BJ (cell line): ENCODE measurements around the gene NFAT5. TPM values are rescaled to one million over a fixed set of nuclear protein-coding genes. Genes with fewer than 3 reads are reported as not detected.

Source experiments
- CTCF ChIA-PET: fragments of 350-600 bp; formaldehyde crosslinking; extraction: SDS; loops from one replicate; lab custom pipeline; 2021; ENCODE audit warnings: antibody characterized with exemption, inconsistent platforms; lab: Yijun Ruan, JAX
- POLR2A ChIA-PET: fragments of 300-600 bp; sonication (Branson Sonifier 250); formaldehyde crosslinking; extraction: SDS; loops from one replicate; lab custom pipeline; 2021; ENCODE audit warnings: antibody characterized with exemption; lab: Charles Lee
- DNase-seq: peaks from one replicate; pipeline ENCODE4 v3.0.0-alpha.2; 2011; ENCODE audit warnings: low read depth
- H3K27me3 ChIP-seq: 2 replicates; pipeline ENCODE4 v1.6.0; 2011; ENCODE audit warnings: low read length; ENCODE audit not compliant: control insufficient read depth, insufficient read depth
- H3K36me3 ChIP-seq: 2 replicates; pipeline ENCODE4 v1.5.1; 2011; ENCODE audit warnings: low read length; ENCODE audit not compliant: control insufficient read depth, insufficient read depth
- H3K4me3 ChIP-seq: 2 replicates; pipeline ENCODE4 v1.5.1; 2011; ENCODE audit warnings: low read depth, mild to moderate bottlenecking, control low read depth, low read length
- CTCF ChIP-seq: IDR thresholded peaks from 2 replicates; pipeline ENCODE4 v1.5.1; 2011; ENCODE audit warnings: low read depth, mild to moderate bottlenecking, control low read depth, inconsistent platforms, low read length, moderate library complexity; ENCODE audit not compliant: insufficient read depth
- polyA plus RNA-seq: library from polyadenylated mRNA; depleted of rRNA; stranded (reverse); fragments of >200 nt; gene quantifications from 2 replicates; pipeline ENCODE4 v1.2.3, GENCODE V29; 2011

Gene NFAT5
- polyA plus RNA-seq, 1 experiment: 29.6 TPM

GRCh38 chr16:69531988-69532387 lies 33.8 kb upstream of the NFAT5 start:
- no peak for DNase-seq
- Histone ChIP-seq H3K4me3 (no peak overlapping the region), H3K27me3 (no peaks in the 10 kb centered on the region), H3K36me3 (no peaks in the 10 kb centered on the region)
- ChIA-PET POLR2A (no interaction called here), CTCF (no interaction called here)
- TF ChIP-seq CTCF: no peak

GRCh38 chr16:69532641-69533455 lies 32.9 kb upstream of the NFAT5 start:
- no peak for TF ChIP-seq CTCF
- Histone ChIP-seq H3K36me3 (no peaks in the 10 kb centered on the region), H3K4me3 (no peak overlapping the region), H3K27me3 (no peaks in the 10 kb centered on the region)
- ChIA-PET POLR2A (no interaction called here), CTCF (no interaction called here)
- no peak for DNase-seq

- no peak for TF ChIP-seq CTCF
- ChIA-PET POLR2A (no interaction called here), CTCF (interaction anchor here (0.6 kb wide), 1 partner anchor 376 kb away, joined by 3 read pairs; no protein-coding TSS in a partner anchor)
- no peaks in the 10 kb centered on the region for H3K36me3 ChIP-seq
- H3K4me3 ChIP-seq: no peak overlapping the region
- DNase-seq: no peak
- H3K27me3 ChIP-seq: no peaks in the 10 kb centered on the region
Measured at GRCh38 chr16:69534720-69535119, 31.0 kb upstream of the NFAT5 start.

GRCh38 chr16:69535123-69536050 lies 30.4 kb upstream of the NFAT5 start:
- Histone ChIP-seq H3K27me3 (no peaks in the 10 kb centered on the region), H3K36me3 (no peaks in the 10 kb centered on the region), H3K4me3 (no peak overlapping the region)
- TF ChIP-seq CTCF: no peak
- CTCF ChIA-PET: interaction anchor here (1.0 kb wide), 1 partner anchor 17 kb away, joined by 3 read pairs; no protein-coding TSS in a partner anchor
- DNase-seq: peak; percentile 44
- POLR2A ChIA-PET: interaction anchor here (0.5 to 0.6 kb wide), 2 partner anchors 16 to 93 kb away, joined by 3 to 5 read pairs; no protein-coding TSS in a partner anchor

- ChIA-PET POLR2A (no interaction called here), CTCF (no interaction called here)
- no peak for TF ChIP-seq CTCF
- Histone ChIP-seq H3K4me3 (no peak overlapping the region), H3K27me3 (no peaks in the 10 kb centered on the region), H3K36me3 (no peaks in the 10 kb centered on the region)
- DNase-seq: no peak
Measured at GRCh38 chr16:69537706-69538080, 28.1 kb upstream of the NFAT5 start.
